CD4-positive, alpha-beta T cell treated with Interleukin-15 for 4 hours (primary cell): ENCODE results near the gene SSTR1.

Experiments used
- DNase-seq: peaks from one replicate; pipeline ENCODE4 v3.0.0-alpha.2; 2020; ENCODE audit warnings: low spot score

Gene SSTR1

GRCh38 chr14:38238878-38239277 lies 31.2 kb downstream of the SSTR1 start:
- DNase-seq, result no peak

GRCh38 chr14:38243696-38244240 lies 36.1 kb downstream of the SSTR1 start:
- no peak for DNase-seq

GRCh38 chr14:38248321-38249028 lies 40.8 kb downstream of the SSTR1 start:
- DNase-seq, result no peak

GRCh38 chr14:38250331-38250730 lies 42.6 kb downstream of the SSTR1 start:
- DNase-seq, result no peak

GRCh38 chr14:38252066-38252710 lies 44.5 kb downstream of the SSTR1 start:
- DNase-seq, result no peak

GRCh38 chr14:38253676-38254075 lies 46.0 kb downstream of the SSTR1 start:
- DNase-seq, result no peak

GRCh38 chr14:38254571-38255407 lies 47.1 kb downstream of the SSTR1 start:
- DNase-seq, result no peak

GRCh38 chr14:38255408-38255672 lies 47.6 kb downstream of the SSTR1 start:
- DNase-seq, result no peak

- no peak for DNase-seq
Measured at GRCh38 chr14:38255673-38256532, 48.2 kb downstream of the SSTR1 start, which contains the start of gene CLEC14A. CLEC14A (minus strand) TSS chr14:38256093; CDS start chr14:38256022, 71 bp downstream.

GRCh38 chr14:38256533-38256840 lies 48.8 kb downstream of the SSTR1 start:
- DNase-seq, result no peak

GRCh38 chr14:38257507-38257906 lies 49.8 kb downstream of the SSTR1 start:
- no peak for DNase-seq

GRCh38 chr14:38261620-38262019 lies 53.9 kb downstream of the SSTR1 start:
- DNase-seq, result no peak
